ENCODE results near the gene ZNF124.

ZNF124 gene

DNA sequence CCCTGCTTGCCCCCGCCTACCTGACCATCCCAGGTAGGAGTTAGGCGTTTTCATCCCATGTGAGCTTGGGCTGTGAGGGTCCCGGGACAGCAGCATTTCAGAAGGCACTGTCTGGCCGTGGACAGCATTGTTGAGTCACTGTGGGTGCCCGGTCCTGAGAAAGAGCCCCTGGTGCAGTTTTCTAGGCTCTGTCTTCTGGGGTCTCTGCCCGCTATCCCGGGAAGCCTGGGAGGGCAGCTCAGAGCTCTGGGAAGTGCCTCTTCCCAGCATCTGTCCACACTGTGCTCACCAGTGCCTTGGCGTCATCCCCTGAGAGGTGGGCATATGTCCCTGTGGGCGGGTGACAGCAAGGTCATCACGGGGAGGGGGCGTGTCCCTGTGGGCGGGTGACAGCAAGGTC lies 56.3 kb downstream of the ZNF124 start:
- FAIRE-seq (no peak), DNase-seq (ENCODE audit: insufficient read length, low spot score) (no peak)
- TF ChIP-seq, protein P1, sequence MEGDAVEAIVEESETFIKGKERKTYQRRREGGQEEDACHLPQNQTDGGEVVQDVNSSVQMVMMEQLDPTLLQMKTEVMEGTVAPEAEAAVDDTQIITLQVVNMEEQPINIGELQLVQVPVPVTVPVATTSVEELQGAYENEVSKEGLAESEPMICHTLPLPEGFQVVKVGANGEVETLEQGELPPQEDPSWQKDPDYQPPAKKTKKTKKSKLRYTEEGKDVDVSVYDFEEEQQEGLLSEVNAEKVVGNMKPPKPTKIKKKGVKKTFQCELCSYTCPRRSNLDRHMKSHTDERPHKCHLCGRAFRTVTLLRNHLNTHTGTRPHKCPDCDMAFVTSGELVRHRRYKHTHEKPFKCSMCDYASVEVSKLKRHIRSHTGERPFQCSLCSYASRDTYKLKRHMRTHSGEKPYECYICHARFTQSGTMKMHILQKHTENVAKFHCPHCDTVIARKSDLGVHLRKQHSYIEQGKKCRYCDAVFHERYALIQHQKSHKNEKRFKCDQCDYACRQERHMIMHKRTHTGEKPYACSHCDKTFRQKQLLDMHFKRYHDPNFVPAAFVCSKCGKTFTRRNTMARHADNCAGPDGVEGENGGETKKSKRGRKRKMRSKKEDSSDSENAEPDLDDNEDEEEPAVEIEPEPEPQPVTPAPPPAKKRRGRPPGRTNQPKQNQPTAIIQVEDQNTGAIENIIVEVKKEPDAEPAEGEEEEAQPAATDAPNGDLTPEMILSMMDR (IDR thresholded peaks at IDR 0.05; ENCODE audit: insufficient read depth, missing control alignments): no peak

DNA sequence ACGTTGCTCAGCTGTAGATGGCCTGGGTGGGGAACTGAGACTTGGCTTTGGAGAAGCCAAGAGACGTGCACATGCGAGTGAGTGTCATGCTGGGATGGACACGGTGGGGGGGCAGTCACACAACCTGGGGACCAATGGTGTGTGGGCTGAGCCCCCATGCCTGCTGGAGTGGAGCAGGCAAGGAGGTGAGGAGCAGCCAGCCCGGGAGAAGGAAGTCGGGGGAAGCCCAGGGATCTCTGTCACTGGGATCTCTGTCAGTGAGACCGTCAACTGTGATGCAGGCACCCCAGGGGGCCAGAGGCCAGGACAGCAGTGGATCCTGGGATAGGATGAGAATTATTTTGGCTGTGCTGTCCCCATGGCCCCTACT lies 56.7 kb downstream of the ZNF124 start:
- FAIRE-seq: no peak
- no peak for DNase-seq (ENCODE audit: insufficient read length, low spot score)
- TF ChIP-seq, protein P1 (IDR thresholded peaks at IDR 0.05; ENCODE audit: insufficient read depth, missing control alignments): no peak

DNA sequence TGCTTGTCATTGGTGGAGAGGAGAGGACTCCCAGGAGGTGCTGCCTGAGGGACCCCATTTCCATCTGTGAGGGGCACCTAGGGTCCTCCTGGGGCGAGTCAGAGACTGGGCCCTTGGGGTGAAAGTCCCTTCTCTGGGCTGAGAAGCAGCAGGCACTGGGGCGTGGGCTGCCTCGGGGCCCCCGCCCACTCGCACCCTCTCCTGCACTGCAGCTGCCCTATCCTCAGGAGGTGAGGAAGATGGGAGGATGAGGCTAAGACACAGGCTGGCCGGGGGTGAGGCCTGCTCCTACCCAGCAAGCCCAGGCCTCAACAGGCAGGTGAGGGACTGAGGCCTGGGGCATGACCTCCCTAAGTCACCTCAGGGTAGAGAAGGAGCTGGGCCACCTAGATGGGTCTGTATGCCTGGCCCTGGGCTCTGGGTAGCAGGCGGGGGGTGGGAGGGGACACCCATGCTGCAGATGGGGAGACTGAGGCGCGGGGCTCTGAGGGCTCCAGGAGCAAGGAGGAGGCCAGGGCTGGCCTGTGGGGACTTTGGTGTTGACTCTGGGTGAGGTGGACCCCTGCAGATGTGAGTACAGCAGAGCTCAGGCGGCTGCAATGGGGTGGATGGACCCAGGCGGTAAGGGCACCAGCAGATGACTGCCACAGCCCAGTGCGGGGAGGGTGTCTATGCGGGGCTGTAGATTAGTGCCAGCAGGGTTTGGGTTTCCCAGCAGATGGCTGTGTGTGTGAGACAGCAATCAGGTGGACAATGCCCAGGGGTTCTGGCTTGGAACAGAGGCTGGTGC lies 57.3 kb downstream of the ZNF124 start:
- DNase-seq (ENCODE audit: insufficient read length, low spot score) (no peak), FAIRE-seq (no peak)
- TF ChIP-seq, protein P1 (IDR thresholded peaks at IDR 0.05; ENCODE audit: insufficient read depth, missing control alignments): no peak

DNA sequence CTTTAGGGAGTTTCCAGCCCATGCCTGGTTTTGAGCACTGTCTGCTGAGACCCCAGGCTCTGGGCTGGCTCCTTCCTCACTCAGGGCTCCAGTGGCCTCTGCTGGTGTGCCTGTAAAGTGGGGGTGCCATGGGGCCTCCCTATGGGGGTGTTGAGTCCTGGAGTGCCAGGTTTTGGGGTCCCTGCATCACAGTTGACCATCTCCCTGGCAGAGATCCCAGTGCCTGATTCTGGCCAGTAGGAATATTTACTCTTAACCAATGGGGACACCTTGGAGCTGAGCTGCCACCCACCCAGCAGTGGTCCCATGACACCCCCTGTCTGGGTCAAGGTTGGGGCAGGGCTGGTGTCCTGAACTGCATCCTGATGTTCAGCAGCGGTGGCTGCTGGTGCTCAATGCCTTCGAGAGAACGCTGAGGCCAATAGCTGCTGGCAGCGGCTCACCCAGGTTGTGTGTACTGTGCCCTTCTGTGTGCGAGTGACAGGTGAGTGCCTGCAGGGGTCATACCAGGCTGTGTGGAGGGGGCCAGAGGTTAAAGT lies 58.0 kb downstream of the ZNF124 start:
- TF ChIP-seq, protein P1 (IDR thresholded peaks at IDR 0.05; ENCODE audit: insufficient read depth, missing control alignments): no peak
- FAIRE-seq: no peak
- no peak for DNase-seq (ENCODE audit: insufficient read length, low spot score)

DNA sequence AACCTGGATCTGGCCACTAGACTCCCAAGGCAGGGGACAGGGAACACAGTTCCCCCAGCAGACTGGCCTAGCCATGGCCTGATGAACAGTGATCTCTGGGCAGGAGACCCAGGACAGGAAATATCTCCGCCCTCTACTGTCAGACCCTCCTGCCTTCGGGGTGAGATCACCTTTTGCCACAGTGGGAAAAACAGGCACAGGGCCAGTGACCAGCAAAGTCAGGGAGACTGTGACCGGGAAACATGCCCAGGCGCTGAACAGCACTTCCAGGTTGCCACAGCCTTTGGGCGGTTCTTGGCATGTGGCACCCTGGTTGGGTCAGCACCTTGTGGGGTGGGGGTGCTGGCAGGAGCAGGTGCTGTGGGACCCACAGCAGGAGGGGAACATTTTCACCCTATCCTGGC lies 58.7 kb downstream of the ZNF124 start:
- TF ChIP-seq, protein P1 (IDR thresholded peaks at IDR 0.05; ENCODE audit: insufficient read depth, missing control alignments): no peak
- no peak for FAIRE-seq
- no peak for DNase-seq (ENCODE audit: insufficient read length, low spot score)

DNA sequence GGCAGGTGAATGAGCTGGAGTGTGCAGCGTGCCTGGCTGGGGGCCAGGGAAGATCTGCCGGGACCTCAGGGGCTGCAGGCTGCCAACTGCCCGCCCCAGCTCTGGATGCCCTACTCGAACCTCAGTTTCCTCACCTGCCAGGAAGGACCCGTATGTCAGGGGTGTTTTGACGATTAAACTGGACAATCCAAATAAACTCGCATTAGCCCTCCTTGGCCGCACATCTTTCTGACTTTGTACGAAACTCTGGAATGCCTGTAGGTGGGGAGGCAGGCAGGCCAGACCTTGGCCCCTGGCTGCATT lies 59.4 kb downstream of the ZNF124 start:
- FAIRE-seq (no peak), DNase-seq (ENCODE audit: insufficient read length, low spot score) (no peak)
- TF ChIP-seq, protein P1 (IDR thresholded peaks at IDR 0.05; ENCODE audit: insufficient read depth, missing control alignments): no peak

DNA sequence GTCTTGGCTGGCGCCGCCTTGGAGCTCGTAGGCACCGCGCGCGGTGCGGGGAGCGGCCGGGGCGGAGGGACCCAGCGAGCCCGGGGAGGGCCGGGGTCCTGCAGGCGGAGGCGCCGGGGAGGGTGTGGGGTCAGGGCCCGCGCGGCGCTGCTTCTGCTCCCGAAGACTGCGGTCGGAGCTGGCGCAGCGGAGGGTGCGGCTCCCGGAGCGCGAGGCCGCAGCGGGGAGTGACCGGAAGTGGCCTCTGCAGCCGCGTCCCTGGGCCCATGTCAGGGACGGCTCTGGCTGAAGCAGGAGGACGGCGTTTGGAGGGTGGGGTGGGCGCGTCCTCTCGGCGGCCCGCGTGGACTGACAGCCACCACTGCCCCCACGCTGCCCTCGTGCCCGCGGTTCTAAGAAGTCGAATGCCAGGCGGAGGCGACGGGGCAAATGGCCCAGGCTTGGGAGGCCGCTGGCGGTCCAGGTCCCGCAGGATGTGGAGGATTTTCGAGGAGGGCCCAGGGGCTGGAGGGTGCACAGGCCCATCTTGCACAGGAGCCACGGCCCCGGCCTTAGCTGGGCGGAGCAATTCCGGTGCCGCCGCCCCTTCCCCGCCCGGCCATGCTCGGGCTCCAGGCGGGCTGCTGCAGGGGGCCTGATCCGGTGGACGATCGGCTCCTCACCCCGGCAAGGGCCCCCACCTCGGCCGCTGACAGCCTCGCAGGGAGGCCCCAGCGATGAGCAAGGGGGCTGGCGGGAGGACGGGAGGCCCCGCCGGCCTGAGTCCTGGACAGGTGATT lies 59.9 kb downstream of the ZNF124 start:
- DNase-seq (ENCODE audit: insufficient read length, low spot score) (no peak), FAIRE-seq (no peak)
- TF ChIP-seq, protein P1 (IDR thresholded peaks at IDR 0.05; ENCODE audit: insufficient read depth, missing control alignments): no peak
